ENCODE data around the gene SLC7A4.
"Not testable (repeated sequence)": the region's sequence is repeated elsewhere in the genome, so short reads cannot be mapped to it uniquely, and the experiment has no call there.

SLC7A4 gene, protein sequence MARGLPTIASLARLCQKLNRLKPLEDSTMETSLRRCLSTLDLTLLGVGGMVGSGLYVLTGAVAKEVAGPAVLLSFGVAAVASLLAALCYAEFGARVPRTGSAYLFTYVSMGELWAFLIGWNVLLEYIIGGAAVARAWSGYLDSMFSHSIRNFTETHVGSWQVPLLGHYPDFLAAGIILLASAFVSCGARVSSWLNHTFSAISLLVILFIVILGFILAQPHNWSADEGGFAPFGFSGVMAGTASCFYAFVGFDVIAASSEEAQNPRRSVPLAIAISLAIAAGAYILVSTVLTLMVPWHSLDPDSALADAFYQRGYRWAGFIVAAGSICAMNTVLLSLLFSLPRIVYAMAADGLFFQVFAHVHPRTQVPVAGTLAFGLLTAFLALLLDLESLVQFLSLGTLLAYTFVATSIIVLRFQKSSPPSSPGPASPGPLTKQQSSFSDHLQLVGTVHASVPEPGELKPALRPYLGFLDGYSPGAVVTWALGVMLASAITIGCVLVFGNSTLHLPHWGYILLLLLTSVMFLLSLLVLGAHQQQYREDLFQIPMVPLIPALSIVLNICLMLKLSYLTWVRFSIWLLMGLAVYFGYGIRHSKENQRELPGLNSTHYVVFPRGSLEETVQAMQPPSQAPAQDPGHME

DNA sequence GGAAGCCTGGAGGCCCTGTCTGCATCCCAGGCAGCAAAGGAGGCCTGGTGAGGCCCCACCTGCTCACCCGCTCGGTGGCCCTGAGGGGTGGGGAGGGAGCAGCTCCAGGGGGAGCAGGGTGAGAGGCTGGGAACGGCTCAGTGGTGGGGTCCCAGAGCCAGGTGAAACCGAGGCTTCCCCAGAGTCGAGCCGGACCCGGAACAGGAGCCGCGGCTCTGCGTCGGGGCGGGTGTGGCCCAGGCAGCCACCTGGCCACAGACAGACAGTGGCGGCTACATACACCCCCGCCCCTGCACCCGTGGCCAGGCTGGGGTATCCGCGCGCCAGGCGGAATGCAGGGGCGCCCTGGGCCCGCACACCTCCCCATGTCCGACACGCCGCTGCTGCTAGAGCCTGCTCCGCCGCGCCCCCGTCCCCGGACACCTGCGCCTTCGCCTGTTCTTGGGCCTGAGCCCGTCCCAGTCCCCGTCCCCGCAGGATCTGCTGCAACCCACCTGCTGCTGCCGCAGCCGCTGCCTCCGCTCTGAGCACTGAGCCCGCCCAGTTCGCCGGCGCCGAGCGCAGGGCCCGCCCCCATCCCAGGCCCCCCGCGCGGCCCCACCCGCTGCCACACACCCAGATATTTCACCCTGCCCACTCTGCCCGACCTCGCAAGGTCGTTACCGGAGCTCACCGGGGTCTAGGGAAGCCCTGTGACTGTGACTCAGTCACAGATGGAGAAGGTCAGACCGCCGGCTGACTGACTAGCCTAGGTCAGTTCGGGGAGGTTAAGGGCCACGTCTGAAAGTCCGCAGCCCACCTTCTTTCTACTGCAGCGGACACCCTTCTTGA lies at the start of gene SLC7A4:
Gene SLC7A4 (minus strand): TSS at position 525 of the 831 bp plus-strand sequence. CDS start 749 bp downstream, outside the sequence.
- peak; percentile 67 for DNase-seq

DNA sequence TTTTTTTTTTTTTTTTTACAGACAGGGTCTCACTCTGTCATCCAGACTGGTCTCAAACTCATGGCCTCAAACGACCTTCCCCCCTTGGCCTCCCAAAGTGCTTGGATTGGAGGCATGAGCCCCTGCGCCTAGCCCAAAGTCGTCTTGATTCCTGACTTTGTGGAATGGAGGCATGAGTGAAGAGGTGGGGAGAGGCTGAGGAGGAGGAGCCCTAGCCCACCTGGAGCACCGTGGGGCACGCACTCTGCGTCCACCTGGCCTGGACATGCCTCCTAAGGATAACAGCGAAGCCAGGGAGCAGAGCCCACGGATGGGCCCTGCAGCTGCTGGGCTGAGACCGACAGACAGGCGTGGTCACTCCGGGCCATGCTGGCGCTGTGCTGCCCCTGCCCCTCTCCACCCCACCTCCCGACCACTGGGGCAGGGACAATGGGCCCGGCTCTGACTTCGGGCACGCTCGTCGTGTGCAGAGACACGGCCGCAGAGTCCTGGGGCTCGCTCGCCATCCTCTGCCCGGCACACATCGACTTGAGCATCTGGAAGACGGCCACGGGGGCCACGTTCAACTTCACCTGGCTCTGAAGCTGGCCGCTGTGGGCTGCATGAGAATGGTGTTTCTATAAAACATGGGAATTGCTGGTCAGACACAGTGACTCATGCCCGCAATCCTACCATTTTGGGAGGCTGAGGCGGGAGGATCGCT lies 48.2 kb upstream of the SLC7A4 start:
- no peak for DNase-seq

DNA sequence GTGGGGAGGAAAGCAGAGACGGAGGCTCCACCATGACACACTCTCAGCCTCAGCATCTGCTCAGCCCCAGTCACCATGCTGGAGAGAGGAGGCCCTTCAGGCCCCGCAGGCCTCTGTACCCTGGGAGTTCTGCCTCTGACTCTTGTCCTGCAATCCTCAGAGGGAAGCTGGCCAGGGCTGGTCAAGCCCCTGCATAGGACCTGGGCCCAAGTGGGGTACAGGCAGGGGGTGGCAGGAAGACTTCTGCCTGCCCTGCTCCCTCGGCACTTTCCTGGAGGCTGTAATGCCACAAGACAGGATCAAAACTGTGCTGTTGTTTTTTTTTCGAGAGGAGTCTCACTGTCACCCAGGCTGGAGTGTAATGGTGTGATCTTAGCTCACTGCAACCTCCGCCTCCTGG lies 47.1 kb upstream of the SLC7A4 start:
- DNase-seq, result no peak

DNA sequence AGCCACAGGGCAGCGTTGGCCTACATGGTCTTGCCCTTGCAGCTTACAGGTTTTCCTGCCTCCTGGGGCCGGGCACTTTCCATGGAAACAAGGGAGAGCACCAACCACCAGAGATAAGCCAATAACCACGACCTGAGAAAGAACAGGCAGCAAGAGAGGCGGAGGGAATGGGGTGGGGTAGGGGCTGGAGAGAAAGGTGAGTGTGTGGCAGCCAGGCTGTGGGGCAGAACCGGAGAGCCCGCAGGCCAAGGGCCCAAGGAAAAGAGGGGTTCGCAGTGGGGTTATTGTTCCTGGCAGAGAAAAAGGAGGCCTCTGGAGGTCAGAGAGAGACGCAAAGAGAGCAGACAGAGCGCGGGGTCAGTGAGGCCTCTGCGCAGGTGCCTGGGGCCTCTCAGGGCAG lies 46.6 kb upstream of the SLC7A4 start:
- DNase-seq, result no peak

DNA sequence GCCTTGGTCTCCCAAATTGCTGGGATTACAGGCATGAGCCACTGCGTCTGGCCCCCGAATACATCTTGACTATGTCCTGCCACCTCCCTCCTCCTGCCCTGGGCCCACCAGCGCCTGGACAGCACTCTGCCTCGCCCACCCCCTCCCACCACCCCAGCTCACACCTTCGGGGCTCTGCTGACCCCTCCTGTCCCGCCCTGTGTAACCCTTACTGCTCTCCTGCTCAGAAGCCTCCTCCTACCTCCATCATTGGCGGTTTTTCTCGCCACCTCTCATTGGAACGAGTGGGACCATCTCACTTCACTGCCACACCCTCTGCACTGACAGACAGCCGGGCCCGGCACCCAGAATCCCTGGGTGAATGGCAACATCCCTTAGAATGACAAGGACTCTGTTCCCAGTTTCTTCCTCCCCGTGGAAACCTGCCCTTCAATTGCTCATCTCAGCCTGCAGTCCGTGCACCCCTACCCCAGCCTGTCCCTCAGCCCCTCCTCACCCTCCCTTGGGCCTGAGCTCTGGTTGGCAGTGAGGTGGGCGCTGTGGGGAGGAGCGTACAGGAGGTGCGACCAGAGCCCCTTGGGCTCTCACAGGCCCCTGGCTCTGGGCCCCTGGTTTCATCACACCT lies 45.6 kb upstream of the SLC7A4 start:
- DNase-seq, result no peak

DNA sequence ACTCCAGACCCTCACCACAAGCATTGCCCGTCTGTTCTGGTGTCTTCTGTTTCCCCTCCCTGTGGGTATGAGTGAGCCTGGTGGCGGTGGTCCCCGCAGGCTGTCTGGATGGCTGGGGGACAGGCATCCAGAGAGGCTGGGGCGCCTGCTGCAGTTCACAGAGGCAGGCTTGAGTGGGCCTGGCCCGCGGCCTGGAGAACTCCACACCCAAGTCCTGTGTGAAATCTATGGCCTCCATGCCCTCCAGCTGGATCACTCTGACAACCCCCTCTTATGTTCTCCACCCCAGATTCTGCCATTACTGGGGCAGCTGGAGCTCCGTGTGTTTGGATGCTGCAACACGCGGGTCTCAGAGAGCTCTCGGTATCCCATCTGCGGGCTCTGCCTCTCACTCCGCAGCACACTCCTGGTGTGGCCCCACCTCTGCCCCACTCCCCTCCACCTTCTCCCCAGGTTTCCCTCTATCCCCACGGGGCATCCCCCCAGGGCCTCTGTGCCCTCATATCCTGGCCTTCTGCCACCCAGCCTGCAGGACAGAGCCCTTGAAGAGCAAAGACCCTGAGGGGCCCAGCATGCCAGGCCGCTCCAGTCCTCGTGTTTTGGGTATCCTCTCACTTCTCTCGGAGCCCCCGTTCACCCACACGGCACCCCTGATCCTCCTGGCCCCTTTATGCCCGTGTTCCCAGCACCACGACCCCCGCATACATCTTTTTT lies 44.7 kb upstream of the SLC7A4 start:
- DNase-seq, result no peak

DNA sequence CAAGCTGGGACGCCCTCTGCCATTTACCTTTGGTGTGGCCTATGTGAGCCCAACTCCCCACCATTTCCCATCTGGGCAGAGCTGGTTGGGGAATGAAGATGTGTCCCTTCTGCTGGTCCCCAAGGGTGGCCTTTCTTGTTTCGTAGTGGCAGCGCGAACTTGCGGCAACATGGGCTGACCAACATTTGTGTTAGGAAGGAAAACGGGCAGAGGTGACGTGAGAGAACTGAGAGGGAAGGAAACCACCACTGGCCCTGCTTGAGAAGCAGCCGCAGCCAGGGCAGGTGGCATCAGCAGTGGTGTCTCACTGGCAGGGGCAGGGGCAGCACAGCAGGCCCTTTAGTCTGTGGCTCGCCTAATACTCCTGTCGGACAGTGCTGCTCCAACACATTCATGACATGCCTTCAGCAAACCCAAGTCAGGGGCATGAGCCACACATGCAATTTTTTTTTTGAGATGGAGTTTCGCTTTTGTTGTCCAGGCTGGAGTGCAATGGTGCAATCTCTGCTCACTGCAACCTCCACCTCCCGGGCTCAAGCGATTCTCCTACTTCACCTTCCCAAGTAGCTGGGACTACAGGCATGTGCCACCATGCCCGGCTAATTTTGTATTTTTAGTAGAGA lies 43.3 kb upstream of the SLC7A4 start:
- no peak for DNase-seq

DNA sequence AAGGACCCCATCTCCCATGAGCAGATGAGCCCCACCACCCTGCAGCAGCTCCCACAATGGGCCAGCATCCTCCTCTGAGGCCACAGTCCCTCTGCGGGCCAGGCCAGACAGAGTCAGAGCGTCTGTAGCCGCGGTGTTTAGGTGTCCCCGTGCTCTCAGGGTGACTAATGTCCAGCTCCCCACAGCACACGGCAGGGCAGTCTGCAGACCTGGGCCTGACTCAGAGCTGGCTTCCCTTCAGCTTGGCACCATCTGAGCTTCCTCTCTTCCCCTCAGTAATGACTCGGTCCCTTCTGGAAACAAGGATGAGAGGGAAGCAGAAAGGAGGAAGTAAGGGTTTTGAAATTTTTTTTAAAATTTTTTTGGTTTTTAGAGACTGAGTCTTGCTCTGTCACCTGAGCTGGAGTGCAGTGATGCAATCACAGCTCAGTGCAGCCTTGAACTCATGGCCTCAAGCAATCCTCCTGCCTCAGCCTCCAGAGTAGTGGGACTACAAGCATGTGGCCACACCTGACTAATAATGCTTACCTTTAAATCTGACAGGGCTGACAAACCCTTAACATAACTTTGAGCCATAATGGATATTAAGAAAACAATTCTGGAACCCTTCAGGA lies 41.8 kb upstream of the SLC7A4 start:
- no peak for DNase-seq

DNA sequence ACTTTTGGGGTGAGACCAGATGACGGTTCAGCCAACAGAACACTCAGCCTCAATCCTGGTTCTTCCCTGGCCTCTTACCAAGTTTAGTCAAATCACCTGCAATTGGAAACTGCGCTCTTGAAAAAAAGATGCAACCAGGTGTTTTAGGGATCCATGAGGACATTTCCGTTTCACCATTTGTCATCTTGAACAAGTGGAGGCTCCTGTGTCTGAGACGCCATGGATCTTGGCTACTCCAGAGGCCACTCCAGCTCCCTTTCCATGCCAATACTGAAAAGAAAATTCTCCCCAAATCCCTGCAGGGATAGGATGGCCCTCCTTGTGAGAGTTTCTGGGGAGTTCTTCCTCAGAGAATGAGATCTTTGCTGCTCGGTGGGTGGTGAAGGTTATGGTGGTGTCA lies 41.1 kb upstream of the SLC7A4 start:
- DNase-seq, result no peak

DNA sequence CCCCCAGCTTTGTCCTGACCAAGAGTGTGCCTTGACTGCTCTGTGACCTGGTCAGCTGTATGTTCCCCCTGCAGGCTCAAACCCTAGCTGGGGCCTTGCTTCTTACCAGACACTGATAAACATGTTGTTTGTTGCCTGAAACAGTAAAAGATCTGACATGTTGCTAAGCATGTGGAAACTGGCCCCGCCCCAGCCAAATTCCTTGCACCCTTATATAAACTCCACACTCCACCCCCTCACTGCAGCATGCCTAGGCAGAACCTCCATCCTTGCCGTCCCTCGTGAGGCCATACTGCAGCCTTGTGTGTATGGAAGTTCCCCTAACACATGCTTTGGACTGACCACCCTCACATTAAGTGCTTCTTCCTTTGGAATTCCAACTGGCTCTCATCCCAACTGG lies 40.7 kb upstream of the SLC7A4 start:
- no peak for DNase-seq

DNA sequence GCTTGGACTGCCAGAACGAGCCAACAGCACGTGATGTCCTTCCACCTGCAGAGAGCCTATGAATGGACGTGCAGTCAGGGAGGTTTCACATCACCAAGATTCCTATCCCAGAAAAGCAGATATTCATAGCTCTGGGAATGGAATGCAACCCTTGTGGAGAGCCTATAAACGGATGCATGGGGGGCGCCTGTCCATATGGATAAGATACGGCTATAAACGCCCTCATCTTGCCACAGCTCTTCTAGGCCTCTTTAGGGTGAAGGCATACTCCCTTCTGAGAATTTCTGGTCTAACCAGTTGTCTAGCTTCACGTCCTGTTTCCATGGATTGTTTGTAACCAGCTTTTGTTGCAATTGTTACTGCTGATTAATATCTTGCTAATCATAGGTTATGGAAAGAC lies 39.4 kb upstream of the SLC7A4 start:
- DNase-seq, result not testable (repeated sequence)

DNA sequence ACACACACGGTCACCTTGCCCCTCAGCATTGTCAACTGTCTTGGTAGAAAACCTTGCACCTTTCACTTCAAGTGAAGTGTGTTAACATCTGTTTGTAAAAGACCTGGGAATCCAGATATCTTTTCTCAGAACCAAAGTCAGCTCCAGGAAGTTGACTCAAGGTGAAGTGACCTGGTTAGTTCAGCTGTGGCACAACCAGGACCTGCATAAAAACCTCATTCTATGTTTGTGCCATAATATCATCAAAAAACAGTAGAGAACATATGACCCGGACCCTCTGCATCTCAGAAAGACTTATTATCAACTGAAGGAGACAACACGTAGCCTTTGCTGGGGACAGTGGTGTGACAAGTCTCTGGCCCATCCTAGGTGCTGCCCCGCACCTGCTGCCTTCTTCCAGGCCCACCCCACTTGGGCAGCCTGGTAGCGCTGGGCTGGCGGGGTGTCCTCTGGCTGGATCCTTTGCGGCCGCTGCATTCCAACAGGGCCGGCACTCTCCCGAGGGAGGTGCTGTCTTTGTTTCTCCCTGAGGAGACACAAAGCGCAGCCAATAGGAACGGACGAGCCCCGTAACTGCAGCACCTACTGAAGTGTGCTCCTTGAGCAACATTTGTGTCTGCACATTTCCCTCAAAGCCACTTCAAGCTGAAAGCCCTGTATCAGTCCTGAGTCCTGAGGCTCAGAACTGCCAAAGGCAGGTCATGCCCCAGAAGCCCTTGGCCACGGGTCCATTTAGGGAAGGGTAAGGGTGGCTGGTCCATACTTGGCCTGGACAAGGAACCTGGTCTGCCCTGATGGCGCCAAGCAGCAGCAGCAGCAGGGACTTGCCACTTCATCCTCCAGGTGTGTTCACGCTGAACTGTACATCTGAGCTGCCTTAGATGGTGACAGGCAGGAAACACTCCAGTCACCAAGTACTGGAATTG lies 38.6 kb upstream of the SLC7A4 start:
- no peak for DNase-seq

DNA sequence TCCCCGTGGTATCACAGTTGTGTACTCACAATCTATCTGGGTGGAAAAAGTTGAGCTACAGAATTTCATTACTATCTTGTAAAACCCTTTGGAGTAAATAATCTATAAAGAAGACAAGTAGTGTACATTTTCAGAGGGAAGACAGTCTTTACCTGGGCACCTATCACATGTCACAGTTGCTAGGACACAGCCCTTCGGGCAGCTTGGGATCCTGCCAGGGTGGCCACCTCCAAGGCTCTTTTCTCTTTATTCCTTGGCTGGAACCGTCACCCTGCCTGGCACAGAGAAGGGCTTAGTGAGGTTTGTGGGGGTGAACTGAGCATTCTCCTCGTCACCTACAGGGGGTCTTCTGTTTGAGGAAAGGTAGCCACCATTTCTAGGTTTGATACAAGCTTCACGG lies 37.0 kb upstream of the SLC7A4 start:
- no peak for DNase-seq

DNA sequence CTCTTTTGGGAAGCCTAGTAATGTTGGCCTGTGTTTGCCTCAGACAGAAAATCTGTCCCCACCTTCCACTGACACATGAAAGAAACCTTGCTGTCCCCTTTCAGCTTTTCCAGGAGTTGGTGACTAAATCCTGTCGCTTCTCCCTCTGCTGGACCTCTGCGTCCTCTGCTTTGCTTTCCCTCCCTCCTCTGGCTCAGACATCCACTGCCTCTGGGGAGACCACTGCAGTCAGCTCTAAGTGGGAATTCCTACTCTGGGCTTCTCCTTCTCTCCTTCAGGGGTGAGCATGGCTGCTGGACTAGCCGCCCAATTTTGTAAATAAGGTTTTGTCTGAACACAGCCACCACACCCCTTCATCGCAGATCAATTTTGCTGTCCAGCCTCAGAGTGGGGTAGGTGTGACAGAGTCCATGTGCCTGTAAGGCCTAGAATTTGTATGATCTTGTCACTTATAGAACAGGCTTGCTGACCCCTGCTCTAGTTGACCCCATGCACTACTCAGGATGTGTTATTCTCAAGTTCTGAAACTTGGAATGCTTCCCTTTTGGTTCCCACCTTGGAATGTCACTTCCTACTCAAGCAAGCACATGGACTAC lies 36.4 kb upstream of the SLC7A4 start:
- no peak for DNase-seq

DNA sequence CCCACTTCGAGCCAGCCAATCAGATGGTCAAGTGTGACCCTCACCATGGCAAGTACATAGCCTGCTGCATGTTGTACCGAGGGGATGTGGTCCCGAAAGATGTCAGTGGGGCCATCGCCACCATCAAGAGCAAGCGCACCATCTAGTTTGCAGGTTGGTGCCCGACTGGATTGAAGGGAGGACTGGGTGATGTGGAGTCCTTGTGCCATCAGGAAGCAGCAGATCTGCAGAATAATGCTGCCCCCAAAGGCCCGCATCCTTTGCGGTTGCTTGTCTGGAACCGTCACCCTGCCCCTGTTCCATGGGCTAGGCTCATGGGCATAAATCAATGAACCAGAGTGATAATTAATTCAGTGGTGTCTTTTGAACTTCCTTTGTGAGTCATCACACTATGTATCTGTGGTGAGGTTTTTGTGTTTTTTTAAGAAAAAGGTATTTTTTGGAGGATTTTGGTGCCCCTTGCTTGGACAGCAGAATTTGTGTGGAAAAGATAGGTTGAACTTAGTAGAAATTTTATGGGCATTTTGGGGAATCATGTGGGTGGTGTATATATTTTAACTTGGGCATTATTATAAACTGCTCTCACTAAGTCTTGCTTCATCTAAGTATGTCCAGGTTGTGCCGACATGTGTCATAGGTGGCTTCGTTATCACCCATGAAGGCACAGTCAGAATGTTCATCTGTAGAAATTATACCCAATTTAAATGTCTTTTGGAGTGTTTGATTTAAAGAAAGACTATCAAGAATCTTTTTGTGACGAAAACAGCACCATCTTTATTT lies 35.7 kb upstream of the SLC7A4 start:
- DNase-seq, result no peak

DNA sequence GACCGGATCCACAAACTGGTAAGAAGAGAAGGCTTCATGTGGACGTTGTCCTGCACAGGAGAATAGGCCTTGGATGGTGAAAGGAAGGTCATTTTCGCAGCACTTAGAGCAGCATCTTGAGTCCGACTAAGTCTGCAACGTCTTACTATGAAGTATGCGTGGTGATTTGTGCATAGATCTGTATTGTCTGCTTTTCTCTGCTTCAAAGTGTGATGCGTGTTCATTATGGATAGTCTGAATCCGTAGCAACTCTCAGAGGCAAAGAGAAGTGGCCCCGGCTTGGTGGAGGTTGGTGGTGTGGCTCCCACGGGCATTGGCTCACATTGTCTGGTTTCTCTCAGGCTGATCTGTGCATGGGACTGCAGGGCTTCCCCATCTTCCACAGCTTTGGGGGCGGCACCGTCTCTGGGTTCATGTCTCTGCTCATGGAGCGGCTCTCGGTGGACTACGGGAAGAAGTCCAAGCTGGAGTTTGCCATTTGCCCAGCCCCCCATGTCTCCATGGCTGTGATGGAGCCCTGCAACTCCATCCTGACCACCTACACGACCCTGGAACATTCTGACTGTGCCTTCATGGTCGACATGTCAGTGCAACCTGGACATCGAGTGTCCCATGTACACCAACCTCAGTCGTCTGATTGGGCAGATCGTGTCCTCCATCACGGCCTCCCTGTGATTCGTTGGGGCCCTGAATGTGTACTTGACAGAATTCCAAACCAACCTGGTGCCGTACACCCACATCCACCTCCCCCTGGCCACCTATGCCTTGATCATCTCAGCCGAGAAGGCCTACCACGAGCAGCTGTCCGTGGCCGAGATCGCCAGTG lies 34.9 kb upstream of the SLC7A4 start:
- no peak for DNase-seq

Measured in activated CD8-positive, alpha-beta memory T cell treated with anti-CD3 and anti-CD28 coated beads for 24 hours (primary cell).